Activated naive CD8-positive, alpha-beta T cell treated with anti-CD3 and anti-CD28 coated beads for 36 hours (primary cell): ENCODE results near the gene IFI16. TPM values are rescaled to one million over a fixed set of nuclear protein-coding genes. Genes with fewer than 3 reads are reported as not detected.
A peak's percentile ranks its signal among the peaks of the same experiment; 100 is the strongest.
"Not testable (repeated sequence)": the region's sequence is repeated elsewhere in the genome, so short reads cannot be mapped to it uniquely, and the experiment has no call there.

Source experiments
- DNase-seq: peaks from one replicate; pipeline ENCODE4 v3.0.0; 2021
- H3K27ac Mint-ChIP-seq: one replicate; pipeline ENCODE4 v1.8.0; 2022; ENCODE audit warnings: mild to moderate bottlenecking, moderate library complexity, mixed read lengths
- H3K27me3 Mint-ChIP-seq: one replicate; pipeline ENCODE4 v1.8.0; 2022; ENCODE audit warnings: mild to moderate bottlenecking, mixed read lengths
- H3K36me3 Mint-ChIP-seq: one replicate; pipeline ENCODE4 v1.8.0; 2021; ENCODE audit warnings: mild to moderate bottlenecking, mixed read lengths
- H3K4me1 Mint-ChIP-seq: one replicate; pipeline ENCODE4 v1.8.0; 2021; ENCODE audit warnings: mixed read lengths
- H3K4me3 Mint-ChIP-seq: one replicate; pipeline ENCODE4 v1.8.0; 2022; ENCODE audit warnings: mild to moderate bottlenecking, moderate library complexity, mixed read lengths
- H3K9me3 Mint-ChIP-seq: one replicate; pipeline ENCODE4 v1.8.0; 2022; ENCODE audit warnings: mixed read lengths
- total RNA-seq, 2 experiments: library from RNA; stranded (reverse); gene quantifications; one replicate each; pipeline ENCODE4 v1.2.3, GENCODE V29; 2021

IFI16 gene
- total RNA-seq, 2 experiments from 2014 or later = 292 to 296 TPM

DNA sequence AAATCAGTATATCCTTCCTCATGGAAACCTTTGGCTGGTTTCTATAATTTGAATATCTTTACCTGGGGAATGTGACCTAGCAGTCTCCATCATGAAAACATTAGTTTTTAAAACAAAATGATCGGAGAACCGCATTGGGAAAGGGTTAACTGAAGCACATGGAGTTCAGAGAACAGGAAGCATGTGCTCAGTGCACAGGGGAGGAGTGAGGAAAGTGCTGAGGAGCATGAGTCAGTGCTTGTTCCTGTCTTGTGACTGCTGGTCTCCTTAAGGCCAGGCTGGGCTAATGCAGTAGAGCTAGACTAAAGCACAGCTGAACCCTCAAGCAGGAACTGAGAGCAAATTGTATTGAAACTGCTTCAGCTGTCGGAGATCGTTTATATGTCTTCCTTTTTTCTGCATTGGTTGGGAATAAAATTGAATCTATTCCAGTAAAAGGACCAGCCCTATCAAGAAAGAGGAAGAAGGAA lies 5.8 kb downstream of the IFI16 start:
- DNase-seq = peak; percentile 63
- H3K27ac Mint-ChIP-seq = peak overlapping the region; percentile 99
- peaks cover 87% of the 10 kb centered on the region for H3K36me3 Mint-ChIP-seq
- H3K4me1 Mint-ChIP-seq = peaks cover 59% of the 10 kb centered on the region
- H3K27me3 Mint-ChIP-seq = no peaks in the 10 kb centered on the region
- no peaks in the 10 kb centered on the region for H3K9me3 Mint-ChIP-seq
- peak overlapping the region; percentile 92 for H3K4me3 Mint-ChIP-seq

GRCh38 chr1:159023723-159024122 lies 14.0 kb downstream of the IFI16 start:
- Mint-ChIP-seq H3K4me3 (no peak overlapping the region), H3K27ac (no peak overlapping the region), H3K36me3 (peaks cover 82% of the 10 kb centered on the region), H3K9me3 (peaks cover 4% of the 10 kb centered on the region), H3K4me1 (peaks cover 59% of the 10 kb centered on the region), H3K27me3 (no peaks in the 10 kb centered on the region)
- DNase-seq = no peak

GRCh38 chr1:159025043-159025442 lies 15.3 kb downstream of the IFI16 start:
- no peak overlapping the region for H3K4me3 Mint-ChIP-seq

GRCh38 chr1:159026841-159027240 lies 17.1 kb downstream of the IFI16 start:
- H3K27me3 Mint-ChIP-seq, H3K4me3 Mint-ChIP-seq, H3K27ac Mint-ChIP-seq, DNase-seq, H3K9me3 Mint-ChIP-seq: not testable (repeated sequence)
- H3K36me3 Mint-ChIP-seq = peaks cover 81% of the 10 kb centered on the region
- peaks cover 57% of the 10 kb centered on the region for H3K4me1 Mint-ChIP-seq

More at GRCh38 chr1:159025043-159025442, 15.3 kb downstream of the IFI16 start:
- no peak for DNase-seq
- Mint-ChIP-seq H3K27ac (no peak overlapping the region), H3K9me3 (peaks cover 4% of the 10 kb centered on the region), H3K36me3 (peaks cover 85% of the 10 kb centered on the region), H3K4me1 (peaks cover 57% of the 10 kb centered on the region), H3K27me3 (no peaks in the 10 kb centered on the region)

- Mint-ChIP-seq H3K9me3 (peaks cover 4% of the 10 kb centered on the region), H3K4me3 (no peak overlapping the region), H3K27ac (no peak overlapping the region), H3K4me1 (peaks cover 47% of the 10 kb centered on the region), H3K36me3 (peaks cover 77% of the 10 kb centered on the region), H3K27me3 (no peaks in the 10 kb centered on the region)
- no peak for DNase-seq
Observed at GRCh38 chr1:159030311-159030710, 20.6 kb downstream of the IFI16 start.

DNA sequence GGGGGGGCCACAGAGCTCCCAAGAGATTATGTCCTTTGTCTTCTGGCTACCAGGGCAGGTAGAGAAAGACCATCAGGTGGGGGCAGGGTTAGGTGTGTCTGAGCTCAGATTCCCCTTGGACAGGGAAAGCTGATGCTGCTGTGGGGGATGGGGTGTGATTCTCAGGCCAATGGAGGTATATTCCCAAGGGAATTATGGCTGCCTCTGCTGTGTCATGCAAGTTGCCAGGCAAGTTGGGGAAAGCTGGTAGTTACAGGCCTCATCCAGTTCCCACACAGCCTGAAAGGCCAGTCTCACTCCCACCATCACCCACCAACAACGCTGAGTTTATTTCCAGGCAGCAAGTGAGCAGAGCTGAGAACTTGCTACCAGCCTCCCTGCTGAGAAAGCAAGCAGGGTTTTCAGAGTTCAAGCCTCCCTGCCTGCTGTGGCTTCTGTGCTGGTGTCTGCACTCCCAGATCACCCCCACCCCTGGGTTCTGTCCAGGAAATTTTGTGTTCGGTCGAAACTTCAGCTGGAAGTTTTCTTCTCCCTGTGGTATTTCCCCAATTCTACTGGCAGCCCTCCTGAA lies 21.3 kb downstream of the IFI16 start:
- Mint-ChIP-seq H3K36me3 (peaks cover 76% of the 10 kb centered on the region), H3K9me3 (peaks cover 4% of the 10 kb centered on the region), H3K27ac (no peak overlapping the region), H3K4me1 (peaks cover 41% of the 10 kb centered on the region), H3K27me3 (no peaks in the 10 kb centered on the region), H3K4me3 (no peak overlapping the region)
- DNase-seq = no peak

DNA sequence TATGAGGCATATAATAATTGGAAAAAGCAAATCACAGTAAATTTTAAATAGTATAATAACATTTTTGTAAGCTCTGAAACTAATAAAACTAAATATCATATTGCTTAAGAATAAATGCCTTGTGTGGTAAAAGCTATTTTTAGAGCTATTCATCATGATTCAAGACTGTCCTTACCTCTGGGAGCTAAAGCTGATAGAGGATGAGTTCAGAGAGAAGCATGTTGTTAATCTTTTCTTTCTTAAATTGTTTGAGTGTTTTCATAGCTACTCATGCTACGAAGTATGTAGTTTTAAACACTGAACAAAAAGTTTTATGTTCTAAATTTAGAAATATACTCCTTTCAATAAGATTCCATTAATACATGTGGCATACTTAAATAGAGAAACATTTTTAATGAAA lies 30.5 kb downstream of the IFI16 start:
- no peaks in the 10 kb centered on the region for H3K27me3 Mint-ChIP-seq
- no peak for DNase-seq
- peaks cover 19% of the 10 kb centered on the region for H3K4me1 Mint-ChIP-seq
- no peaks in the 10 kb centered on the region for H3K9me3 Mint-ChIP-seq
- H3K36me3 Mint-ChIP-seq = peaks cover 56% of the 10 kb centered on the region
- no peak overlapping the region for H3K27ac Mint-ChIP-seq
- H3K4me3 Mint-ChIP-seq = no peak overlapping the region

DNA sequence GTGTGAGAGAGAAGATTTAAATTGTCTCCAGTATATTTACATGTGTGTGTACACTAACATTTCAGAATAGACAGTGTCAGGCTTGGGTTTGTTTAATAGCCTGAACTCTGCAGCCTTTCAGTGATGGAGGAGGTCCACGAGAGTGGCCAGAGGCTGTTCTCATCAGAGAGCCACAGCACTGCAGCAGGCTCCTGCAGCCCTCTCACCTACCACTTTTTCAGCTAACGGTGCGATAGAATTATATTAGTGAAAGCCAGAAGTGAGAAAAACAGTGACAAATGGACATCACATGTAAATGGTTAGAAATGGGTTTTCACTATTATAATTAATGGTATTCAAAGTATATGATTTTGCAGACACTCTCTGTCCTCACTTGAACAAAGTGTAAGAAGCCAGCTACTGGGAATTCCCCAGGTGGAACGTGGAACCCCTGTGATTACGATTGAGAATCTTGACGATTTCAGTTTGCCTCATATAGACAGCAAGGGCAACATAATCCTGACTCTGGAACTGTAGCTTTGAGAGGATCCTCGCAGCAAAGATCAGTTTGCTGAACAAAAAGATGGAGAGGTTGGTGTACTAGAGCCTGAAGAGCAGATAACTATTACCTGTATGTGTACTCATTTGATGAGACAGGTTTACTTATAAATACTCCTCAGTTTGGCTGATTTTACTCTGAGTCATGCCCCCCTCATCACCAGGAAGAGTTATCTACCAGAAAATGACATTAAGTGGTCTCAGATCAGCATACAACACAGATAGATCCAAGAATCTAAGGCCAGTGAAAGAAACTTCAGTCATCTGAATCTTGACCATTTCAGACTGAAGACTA lies 31.4 kb downstream of the IFI16 start:
- peaks cover 25% of the 10 kb centered on the region for H3K4me1 Mint-ChIP-seq
- no peak overlapping the region for H3K27ac Mint-ChIP-seq
- no peak overlapping the region for H3K4me3 Mint-ChIP-seq
- H3K9me3 Mint-ChIP-seq = no peaks in the 10 kb centered on the region
- no peaks in the 10 kb centered on the region for H3K27me3 Mint-ChIP-seq
- peaks cover 51% of the 10 kb centered on the region for H3K36me3 Mint-ChIP-seq
- no peak for DNase-seq

GRCh38 chr1:159046486-159046885 lies 36.8 kb downstream of the IFI16 start:
- Mint-ChIP-seq H3K36me3 (peaks cover 56% of the 10 kb centered on the region), H3K27ac (peak overlapping the region; percentile 76), H3K4me1 (peaks cover 32% of the 10 kb centered on the region), H3K4me3 (peak overlapping the region; percentile 44)
- H3K27me3 Mint-ChIP-seq, DNase-seq, H3K9me3 Mint-ChIP-seq: not testable (repeated sequence)

GRCh38 chr1:159051436-159051835 lies 41.7 kb downstream of the IFI16 start:
- DNase-seq = no peak
- Mint-ChIP-seq H3K4me3 (no peak overlapping the region), H3K27me3 (no peaks in the 10 kb centered on the region), H3K27ac (no peak overlapping the region), H3K4me1 (peaks cover 26% of the 10 kb centered on the region), H3K36me3 (peaks cover 77% of the 10 kb centered on the region), H3K9me3 (no peaks in the 10 kb centered on the region)

DNA sequence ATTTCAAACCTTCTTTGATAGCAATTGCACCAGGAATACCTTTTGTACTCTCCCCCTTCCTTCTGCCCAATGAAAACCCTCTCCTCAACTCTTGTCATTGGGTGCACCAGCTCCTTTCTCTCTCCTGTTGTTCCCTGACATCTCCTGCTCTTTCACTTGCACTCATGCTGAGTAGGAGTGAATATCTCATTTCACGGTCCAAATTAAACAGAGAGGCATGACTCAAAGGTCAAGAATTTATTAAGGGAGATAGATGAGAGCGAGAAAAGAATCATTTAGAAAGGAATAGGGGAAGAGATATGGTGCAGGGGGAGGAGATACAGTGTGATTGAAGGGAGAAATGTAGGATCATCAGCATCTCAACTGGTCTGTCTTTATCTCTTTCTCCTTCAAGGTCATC lies 44.7 kb downstream of the IFI16 start:
- Mint-ChIP-seq H3K9me3 (no peaks in the 10 kb centered on the region), H3K4me3 (no peak overlapping the region), H3K36me3 (peaks cover 65% of the 10 kb centered on the region), H3K4me1 (peaks cover 17% of the 10 kb centered on the region), H3K27ac (peak overlapping the region; percentile 9), H3K27me3 (no peaks in the 10 kb centered on the region)
- DNase-seq = no peak

DNA sequence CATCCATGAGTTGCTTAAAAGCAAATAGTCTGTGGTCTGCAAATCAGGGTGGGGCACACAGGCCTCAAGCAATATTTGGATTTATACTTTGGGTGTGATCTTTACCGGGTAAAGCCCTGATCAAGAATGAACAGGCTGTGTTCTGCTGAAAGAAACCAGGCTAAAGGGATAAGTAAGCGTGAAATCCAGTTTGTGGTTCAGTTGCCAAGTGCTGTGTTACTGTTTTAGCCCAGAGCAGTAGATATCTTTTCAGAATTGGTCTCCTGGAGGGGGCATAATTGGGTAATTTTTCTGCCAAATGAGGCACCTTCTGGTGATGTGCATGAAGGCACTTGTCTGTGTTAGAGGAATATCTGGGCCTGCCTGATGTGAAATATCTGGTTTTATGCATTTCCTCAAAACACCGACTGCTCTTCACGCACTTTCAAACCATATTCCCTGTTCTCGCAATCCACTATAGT lies 45.5 kb downstream of the IFI16 start:
- no peaks in the 10 kb centered on the region for H3K9me3 Mint-ChIP-seq
- peaks cover 17% of the 10 kb centered on the region for H3K4me1 Mint-ChIP-seq
- DNase-seq = no peak
- H3K27ac Mint-ChIP-seq = peak overlapping the region; percentile 35
- H3K4me3 Mint-ChIP-seq = no peak overlapping the region
- H3K36me3 Mint-ChIP-seq = peaks cover 61% of the 10 kb centered on the region
- no peaks in the 10 kb centered on the region for H3K27me3 Mint-ChIP-seq

DNA sequence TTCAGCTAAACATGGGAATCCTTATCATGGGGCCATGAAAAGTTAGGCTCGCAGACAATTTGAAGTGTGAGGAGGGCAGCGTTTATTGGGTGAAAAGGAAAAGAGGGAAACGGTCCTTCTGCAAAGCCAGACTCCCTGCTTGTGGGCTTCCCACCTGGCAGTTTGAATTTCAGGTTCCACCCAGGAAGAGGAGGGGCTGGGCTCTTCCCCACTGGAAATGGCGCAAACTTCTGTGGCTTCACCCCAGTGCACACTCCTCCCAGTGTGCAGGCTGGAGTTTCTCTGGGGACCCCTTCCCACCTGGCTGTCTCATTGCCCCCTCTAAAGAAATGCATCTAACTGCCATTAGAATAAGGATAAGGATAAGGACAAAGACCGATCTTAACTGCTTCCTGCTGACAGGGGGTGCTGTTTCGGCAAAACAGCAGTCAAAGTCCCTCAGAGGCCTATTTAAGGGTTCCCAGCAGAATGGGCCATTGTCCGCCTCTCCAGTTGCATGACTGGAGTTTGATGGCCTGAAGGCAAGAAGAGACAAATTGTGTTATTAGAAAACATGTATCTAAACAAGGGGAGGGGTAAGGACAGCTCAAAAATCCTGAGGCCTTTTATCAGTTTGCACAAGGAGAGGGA lies 46.5 kb downstream of the IFI16 start:
- Mint-ChIP-seq H3K36me3 (peaks cover 52% of the 10 kb centered on the region), H3K27me3 (no peaks in the 10 kb centered on the region), H3K4me1 (peaks cover 9% of the 10 kb centered on the region), H3K9me3 (no peaks in the 10 kb centered on the region), H3K4me3 (no peak overlapping the region), H3K27ac (peak overlapping the region; percentile 2)
- DNase-seq = no peak

DNA sequence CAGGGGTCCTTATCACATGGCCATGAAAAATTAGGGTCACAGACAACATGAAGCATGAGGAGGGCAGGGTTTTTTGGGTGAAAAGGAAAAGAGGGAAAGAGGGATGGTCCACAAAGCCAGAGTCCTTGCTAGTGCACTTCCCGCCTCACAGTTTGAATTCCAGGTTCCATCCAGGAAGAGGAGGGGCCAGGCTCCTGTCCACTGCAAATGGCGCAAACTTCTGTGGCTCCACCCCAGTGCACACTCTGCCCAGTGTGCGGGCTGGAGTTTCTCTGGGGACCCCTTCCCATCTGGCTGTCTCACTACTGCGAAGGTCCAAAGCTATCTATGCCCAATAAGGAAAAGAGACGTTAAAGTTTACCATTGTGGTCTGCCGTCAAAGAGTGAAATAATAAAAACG lies 49.0 kb downstream of the IFI16 start:
- peaks cover 28% of the 10 kb centered on the region for H3K36me3 Mint-ChIP-seq
- H3K4me3 Mint-ChIP-seq = no peak overlapping the region
- H3K9me3 Mint-ChIP-seq = no peaks in the 10 kb centered on the region
- H3K27ac Mint-ChIP-seq = no peak overlapping the region
- DNase-seq = no peak
- peaks cover 3% of the 10 kb centered on the region for H3K4me1 Mint-ChIP-seq
- no peaks in the 10 kb centered on the region for H3K27me3 Mint-ChIP-seq

DNA sequence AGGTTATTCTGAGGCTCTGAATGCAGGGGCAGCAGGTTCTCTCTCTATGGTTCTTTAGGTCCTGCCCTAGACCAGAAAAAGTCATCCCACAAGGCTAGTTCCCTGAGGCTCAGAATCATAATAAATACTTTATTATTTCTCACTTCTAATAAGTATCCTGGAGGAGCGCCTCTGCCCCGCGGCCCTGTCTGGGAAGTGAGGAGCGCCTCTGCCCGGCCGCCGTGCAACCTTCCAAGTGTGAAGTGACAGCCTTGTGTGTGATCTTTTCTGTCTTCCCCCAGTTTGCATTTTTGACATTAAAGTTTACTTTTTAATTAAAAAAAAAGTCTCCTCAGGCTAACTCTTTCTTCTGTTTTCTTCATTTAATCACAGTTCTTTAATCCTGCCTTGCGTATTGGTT lies 55.4 kb downstream of the IFI16 start:
- no peak for DNase-seq
- Mint-ChIP-seq H3K9me3 (no peaks in the 10 kb centered on the region), H3K4me3 (no peak overlapping the region), H3K36me3 (no peaks in the 10 kb centered on the region), H3K27ac (no peak overlapping the region), H3K4me1 (peaks cover 15% of the 10 kb centered on the region), H3K27me3 (no peaks in the 10 kb centered on the region)
